WI38 (cell line): Measurements from ENCODE around the gene AQP7.

Experiments used
- H3K4me3 ChIP-seq: 2 replicates; pipeline ENCODE4 v1.5.1; 2011; ENCODE audit warnings: low read depth, mild to moderate bottlenecking, control low read depth, low read length
- TF ChIP-seq, protein P1 (sequence below): IDR thresholded peaks from 2 replicates; pipeline ENCODE4 v1.5.1; 2012; ENCODE audit warnings: low read depth, mild to moderate bottlenecking, control low read depth, low read length

The AQP7 gene

DNA sequence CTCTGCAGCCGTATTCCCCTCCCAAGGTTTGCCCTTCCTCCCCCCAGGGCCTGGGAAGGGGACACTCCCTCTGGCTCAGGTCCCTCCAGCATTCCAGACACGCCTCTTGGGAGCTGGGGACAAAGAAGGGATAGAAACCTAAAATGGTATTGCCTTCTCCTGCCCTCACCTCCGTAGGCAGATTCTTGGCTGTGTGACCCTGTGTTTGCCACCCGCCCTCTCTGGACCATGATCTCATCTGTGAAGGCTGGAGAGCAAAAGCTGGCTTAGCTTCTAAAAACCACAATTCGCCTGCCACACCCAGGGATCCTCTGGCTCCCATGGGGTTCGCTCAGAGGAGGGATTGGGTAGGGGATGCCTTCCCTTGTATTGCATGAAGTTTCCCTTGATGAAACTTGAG is 37.4 kb upstream of the AQP7 start:
- TF ChIP-seq, protein P1, sequence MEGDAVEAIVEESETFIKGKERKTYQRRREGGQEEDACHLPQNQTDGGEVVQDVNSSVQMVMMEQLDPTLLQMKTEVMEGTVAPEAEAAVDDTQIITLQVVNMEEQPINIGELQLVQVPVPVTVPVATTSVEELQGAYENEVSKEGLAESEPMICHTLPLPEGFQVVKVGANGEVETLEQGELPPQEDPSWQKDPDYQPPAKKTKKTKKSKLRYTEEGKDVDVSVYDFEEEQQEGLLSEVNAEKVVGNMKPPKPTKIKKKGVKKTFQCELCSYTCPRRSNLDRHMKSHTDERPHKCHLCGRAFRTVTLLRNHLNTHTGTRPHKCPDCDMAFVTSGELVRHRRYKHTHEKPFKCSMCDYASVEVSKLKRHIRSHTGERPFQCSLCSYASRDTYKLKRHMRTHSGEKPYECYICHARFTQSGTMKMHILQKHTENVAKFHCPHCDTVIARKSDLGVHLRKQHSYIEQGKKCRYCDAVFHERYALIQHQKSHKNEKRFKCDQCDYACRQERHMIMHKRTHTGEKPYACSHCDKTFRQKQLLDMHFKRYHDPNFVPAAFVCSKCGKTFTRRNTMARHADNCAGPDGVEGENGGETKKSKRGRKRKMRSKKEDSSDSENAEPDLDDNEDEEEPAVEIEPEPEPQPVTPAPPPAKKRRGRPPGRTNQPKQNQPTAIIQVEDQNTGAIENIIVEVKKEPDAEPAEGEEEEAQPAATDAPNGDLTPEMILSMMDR, result no peak

DNA sequence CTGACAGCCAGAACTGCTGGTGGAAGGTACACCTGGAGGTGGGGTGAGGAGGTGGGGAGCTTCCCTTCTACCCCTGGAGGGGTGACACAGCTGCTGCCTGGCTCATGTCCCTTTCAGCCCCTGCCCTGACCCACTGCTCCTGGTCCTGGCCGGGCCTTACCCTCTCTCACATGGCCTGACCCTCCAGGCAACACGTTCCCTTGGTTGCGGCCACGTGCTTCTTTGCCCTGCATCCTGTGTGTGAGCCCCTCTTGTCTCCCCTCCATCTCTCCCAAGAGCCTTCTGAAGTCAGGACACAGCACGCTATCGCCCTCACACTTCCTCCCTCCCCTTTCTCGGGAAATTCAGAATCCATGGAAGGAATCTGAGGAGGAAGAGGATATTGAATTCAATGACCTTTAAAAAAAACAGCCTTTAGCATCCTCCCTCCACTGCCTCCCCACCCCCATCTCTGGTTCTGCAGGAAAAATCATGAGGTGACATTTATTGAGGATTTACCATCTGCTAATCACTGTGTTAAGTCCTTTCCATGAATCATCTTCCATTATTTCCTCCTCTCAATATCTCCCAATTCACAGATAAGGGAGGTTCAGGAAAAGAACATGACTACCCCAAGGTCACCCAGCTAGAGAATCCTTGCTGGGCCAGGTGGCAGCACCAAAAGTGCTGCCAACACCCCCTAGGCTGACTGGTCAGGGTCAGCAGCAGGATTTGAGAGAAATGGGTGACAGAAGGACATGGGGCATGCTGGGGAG is 36.7 kb upstream of the AQP7 start:
- H3K4me3 ChIP-seq, result no peak overlapping the region
- TF ChIP-seq, protein P1, result no peak

More for the DNA sequence above, 37.4 kb upstream of the AQP7 start:
- no peak overlapping the region for H3K4me3 ChIP-seq

DNA sequence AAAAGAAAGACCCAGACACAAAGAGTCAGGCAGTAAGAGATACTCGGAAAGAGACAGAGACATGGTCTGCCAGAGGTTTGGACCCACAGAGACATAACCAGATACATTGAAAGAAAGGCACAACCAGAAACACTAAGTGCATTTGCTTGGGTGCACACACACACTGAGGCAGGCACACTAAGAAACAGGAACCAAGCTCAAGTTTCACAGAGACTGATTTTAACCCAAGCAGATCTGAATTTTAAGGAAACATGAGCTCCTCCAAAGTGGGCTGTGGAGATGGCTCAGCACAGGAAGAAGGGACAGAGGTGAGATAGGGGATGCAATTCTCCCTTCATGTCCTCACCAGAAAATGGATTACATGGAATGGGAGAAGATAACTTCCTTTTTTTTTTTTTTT is 35.5 kb upstream of the AQP7 start:
- TF ChIP-seq, protein P1, result no peak
- H3K4me3 ChIP-seq, result no peak overlapping the region

- no peak overlapping the region for H3K4me3 ChIP-seq
- TF ChIP-seq, protein P1, result no peak
Observed at GRCh38 chr9:33437205-33437604, 34.8 kb upstream of the AQP7 start.

DNA sequence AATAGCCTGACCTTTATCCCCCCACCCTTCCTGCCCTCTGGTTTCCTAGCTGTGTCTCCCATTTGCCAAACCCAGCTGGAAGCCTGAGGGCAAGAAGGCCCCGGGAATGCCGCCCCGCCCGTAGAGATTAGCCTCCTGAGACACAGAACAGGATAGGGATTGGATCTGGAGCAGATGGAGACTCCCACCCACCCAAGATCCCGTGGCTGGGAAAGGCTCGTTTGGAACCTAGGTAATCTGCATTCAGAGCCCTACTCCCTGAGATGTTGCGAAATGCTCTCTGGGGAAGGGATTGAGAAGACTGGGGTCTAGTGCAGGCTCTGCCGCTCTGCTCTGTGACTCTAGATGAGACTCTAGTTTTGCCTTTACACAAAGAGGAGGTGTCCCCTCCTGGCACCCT is 34.1 kb upstream of the AQP7 start:
- TF ChIP-seq, protein P1, result no peak
- no peak overlapping the region for H3K4me3 ChIP-seq

- TF ChIP-seq, protein P1, result no peak
- H3K4me3 ChIP-seq, result no peak overlapping the region
Observed at GRCh38 chr9:33435821-33436277, 33.5 kb upstream of the AQP7 start.

DNA sequence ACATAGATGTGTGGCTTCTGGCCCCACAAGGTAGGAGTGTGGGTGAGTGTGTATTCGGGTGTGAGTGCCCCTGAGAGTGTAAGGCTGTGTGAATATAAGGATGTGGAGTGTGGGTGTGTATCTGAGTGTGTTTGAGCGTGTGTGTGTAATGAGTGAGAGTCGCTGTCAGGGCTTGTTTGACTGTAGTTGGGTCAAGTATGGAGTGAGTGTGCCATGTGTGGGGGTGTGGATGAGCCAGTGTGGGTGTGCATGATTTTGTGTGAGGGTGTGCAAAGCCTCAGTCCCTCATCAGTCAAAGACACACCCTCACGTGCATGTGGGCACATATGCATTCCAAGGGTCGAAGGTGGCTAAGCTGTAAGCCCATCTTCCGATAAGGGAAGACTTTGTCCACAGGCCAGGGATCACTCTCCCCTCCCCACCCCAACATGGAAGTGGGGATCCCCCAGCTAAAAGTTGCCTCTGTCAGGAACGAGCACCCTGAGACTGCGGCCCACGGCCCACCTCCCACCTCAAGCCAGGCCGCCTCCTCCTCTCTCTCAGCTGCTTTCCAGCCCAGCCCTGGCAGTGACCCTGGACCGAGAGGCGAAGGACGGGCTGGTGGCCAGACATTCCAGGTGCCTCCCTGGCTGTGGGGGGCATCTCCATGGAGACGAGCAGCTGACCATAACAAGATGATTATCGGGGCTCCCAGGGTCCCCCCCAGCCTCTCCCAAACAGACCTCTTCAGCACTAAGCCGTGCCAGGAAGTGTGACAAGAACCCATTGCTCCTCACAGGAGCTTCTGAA is 32.1 kb upstream of the AQP7 start:
- TF ChIP-seq, protein P1, result no peak
- no peak overlapping the region for H3K4me3 ChIP-seq
